CD14-positive monocyte (primary cell): ENCODE measurements around the gene FAM240A. TPM values are rescaled to one million over a fixed set of nuclear protein-coding genes. Genes with fewer than 3 reads are reported as not detected.

Experiments used
- DNase-seq, 3 donors: peaks; one replicate each; pipeline ENCODE4 v3.0.0-alpha.2; 2011 to 2022
- H2AFZ ChIP-seq: 2 replicates; pipeline ENCODE4 v1.6.0; 2012; ENCODE audit warnings: mild to moderate bottlenecking, low read depth, low read length, inconsistent platforms; ENCODE audit not compliant: insufficient read depth, poor library complexity, severe bottlenecking
- H3K27ac ChIP-seq, 2 donors: 1 replicate in 1 of 2; 2 replicates in 1 of 2; pipeline ENCODE4 v1.5.1; 2012 to 2013; ENCODE audit warnings: low read length in 2 of 2, control low read depth in 1 of 2, inconsistent platforms in 1 of 2, low read depth in 1 of 2, mild to moderate bottlenecking in 1 of 2
- H3K27me3 ChIP-seq, 2 donors: one replicate each; pipeline versions ENCODE4 v1.6.0 to v1.6.1; 2011 to 2013; ENCODE audit warnings: low read length in 2 of 2; ENCODE audit not compliant: control insufficient read depth in 2 of 2, insufficient read depth in 2 of 2
- H3K36me3 ChIP-seq, 2 donors: replicated peaks in 1 of 2; 1 replicate in 1 of 2; 2 replicates in 1 of 2; pipeline versions ENCODE4 v1.5.1 to v1.6.1; 2012 to 2013; ENCODE audit warnings: low read length in 2 of 2, control low read depth in 1 of 2, inconsistent platforms in 1 of 2, mild to moderate bottlenecking in 1 of 2; ENCODE audit not compliant: insufficient read depth in 2 of 2, control insufficient read depth in 1 of 2
- H3K4me1 ChIP-seq, 2 donors: 1 replicate in 1 of 2; 2 replicates in 1 of 2; pipeline versions ENCODE4 v1.5.1 to v1.6.1; 2012 to 2013; ENCODE audit warnings: low read length in 2 of 2, control low read depth in 1 of 2, inconsistent platforms in 1 of 2, mild to moderate bottlenecking in 1 of 2, moderate library complexity in 1 of 2; ENCODE audit not compliant: insufficient read depth in 2 of 2, control insufficient read depth in 1 of 2
- H3K4me2 ChIP-seq: replicated peaks from 2 replicates; pipeline ENCODE3; 2012; ENCODE audit warnings: low read length, moderate library complexity, mild to moderate bottlenecking; ENCODE audit not compliant: poor library complexity, severe bottlenecking; ENCODE audit errors: extremely low read depth
- H3K4me3 ChIP-seq, 3 experiments: fragments of 200-600 bp in 1 of 3; sonication (generic) in 1 of 3; replicated peaks in 1 of 3; 1 replicate in 2 of 3; 2 replicates in 1 of 3; pipeline ENCODE4 v1.5.1; 2011 to 2013; ENCODE audit warnings: low read length in 3 of 3, mild to moderate bottlenecking in 3 of 3, control low read depth in 2 of 3, low read depth in 2 of 3, inconsistent platforms in 1 of 3, moderate library complexity in 1 of 3
- H3K79me2 ChIP-seq: 2 replicates; pipeline ENCODE4 v1.6.0; 2012; ENCODE audit warnings: mild to moderate bottlenecking, control low read depth, inconsistent platforms, low read length, moderate library complexity; ENCODE audit not compliant: insufficient read depth
- H3K9ac ChIP-seq: 2 replicates; pipeline ENCODE4 v1.6.0; 2017; ENCODE audit warnings: low read length, mild to moderate bottlenecking; ENCODE audit not compliant: insufficient read depth, poor library complexity, severe bottlenecking
- H3K9me3 ChIP-seq, 2 donors: replicated peaks in 1 of 2; 1 replicate in 1 of 2; 2 replicates in 1 of 2; pipeline versions ENCODE4 v1.5.1 to v1.6.1; 2012 to 2013; ENCODE audit warnings: low read length in 2 of 2, control low read depth in 1 of 2; ENCODE audit not compliant: control insufficient read depth in 1 of 2, insufficient read depth in 1 of 2
- H4K20me1 ChIP-seq: 2 replicates; pipeline ENCODE4 v1.6.0; 2012; ENCODE audit warnings: mild to moderate bottlenecking, low read length, control low read depth, moderate library complexity; ENCODE audit not compliant: insufficient read depth
- H3K27ac Mint-ChIP-seq, 7 donors: one replicate each; pipeline ENCODE4 v1.8.0; 2020; ENCODE audit warnings: mild to moderate bottlenecking in 7 of 7, mixed read lengths in 7 of 7, moderate library complexity in 6 of 7, inconsistent platforms in 2 of 7
- H3K27me3 Mint-ChIP-seq, 3 donors: one replicate each; pipeline ENCODE4 v1.8.0; 2021 to 2022; ENCODE audit warnings: low read depth in 3 of 3, mild to moderate bottlenecking in 3 of 3, mixed read lengths in 3 of 3, moderate library complexity in 3 of 3, inconsistent platforms in 1 of 3
- H3K36me3 Mint-ChIP-seq, 2 donors: one replicate each; pipeline ENCODE4 v1.8.0; 2020; ENCODE audit warnings: mixed read lengths in 2 of 2, inconsistent platforms in 1 of 2, mild to moderate bottlenecking in 1 of 2
- H3K4me1 Mint-ChIP-seq: one replicate; pipeline ENCODE4 v1.8.0; 2020; ENCODE audit warnings: mild to moderate bottlenecking, mixed read lengths
- H3K4me3 Mint-ChIP-seq, 2 donors: one replicate each; pipeline ENCODE4 v1.8.0; 2020; ENCODE audit warnings: mild to moderate bottlenecking in 2 of 2, mixed read lengths in 2 of 2, moderate library complexity in 1 of 2
- H3K9me3 Mint-ChIP-seq, 7 donors: one replicate each; pipeline ENCODE4 v1.8.0; 2020 to 2022; ENCODE audit warnings: mixed read lengths in 7 of 7, mild to moderate bottlenecking in 6 of 7, moderate library complexity in 6 of 7, inconsistent platforms in 2 of 7
- CTCF ChIP-seq: fragments of 200-600 bp; IDR thresholded peaks from one replicate; pipeline ENCODE4 v1.8.0; 2022; ENCODE audit warnings: antibody characterized with exemption, mild to moderate bottlenecking
- WGBS: methylation state at CpG from one replicate; pipeline ENCODE4 v1.1.5; 2013; ENCODE audit warnings: missing lambda C conversion rate; ENCODE audit not compliant: insufficient coverage; 5-methylcytosine and 5-hydroxymethylcytosine counted together
- intact Hi-C, 2 donors: fragments of 100-400 bp; cut with micrococcal nuclease; formaldehyde crosslinking; loops; one replicate each; pipeline versions ENCODE4 v1.15.0 to v1.15.1; 2023
- polyA plus RNA-seq, 3 donors: library from polyadenylated mRNA; depleted of rRNA in 1 of 3; unstranded in 2 of 3; stranded (reverse) in 1 of 3; fragments of 300-500 nt in 2 of 3; fragments of >200 nt in 1 of 3; fragmentation: Illumina TruSeq in 2 of 3; gene quantifications; 1 replicate in 2 of 3; 2 replicates in 1 of 3; pipeline ENCODE4 v1.2.3, GENCODE V29; 2012 to 2021

The FAM240A gene
- polyA plus RNA-seq, 3 donors = not detected

DNA sequence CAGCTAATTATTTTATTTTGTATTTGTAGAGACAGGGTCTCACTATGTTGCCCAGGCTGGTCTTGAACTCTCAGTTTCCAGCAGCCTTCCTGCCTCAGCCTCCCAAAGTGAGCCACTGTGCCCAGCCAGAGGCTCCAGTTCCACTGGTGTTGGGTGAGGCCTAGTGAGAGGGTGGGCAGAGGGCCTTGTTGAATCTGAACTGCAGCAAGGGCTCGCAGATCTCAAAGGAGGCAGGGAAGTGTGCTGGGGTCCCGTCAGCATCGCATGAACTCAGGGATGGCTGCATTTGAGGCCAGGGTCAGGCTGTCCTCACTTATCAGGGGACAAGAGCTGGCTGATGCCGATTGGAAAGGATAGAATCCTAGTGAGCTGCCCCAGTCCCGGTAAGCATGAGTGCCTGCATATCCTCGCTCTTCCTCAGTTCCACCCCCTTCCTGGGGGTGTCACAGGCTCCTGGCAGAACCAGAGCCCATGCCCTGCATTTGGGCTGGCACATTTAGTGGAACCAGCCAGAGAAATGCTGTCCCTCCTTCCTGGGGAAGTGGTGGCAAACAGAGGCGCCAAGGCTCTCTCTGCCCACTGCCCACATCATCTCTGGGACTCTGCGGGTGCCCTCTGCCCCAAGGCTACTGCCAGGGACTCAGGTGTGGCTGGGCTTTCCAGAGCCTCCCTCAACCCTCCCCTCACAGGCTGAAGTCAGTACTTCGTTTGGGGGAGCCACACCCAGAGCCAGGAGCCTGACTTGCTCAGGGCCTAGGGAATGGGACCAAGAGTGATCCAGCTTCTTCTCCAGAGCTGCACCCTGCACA lies 57.1 kb downstream of the FAM240A start:
- 86% methylated on average over 9 of the region's 9 CpGs for WGBS
- H3K9me3 Mint-ChIP-seq = peaks cover 0 to 2% (median 0%) of the 10 kb centered on the region in 7 donors
- H3K4me1 Mint-ChIP-seq = no peaks in the 10 kb centered on the region
- Histone ChIP-seq H3K27me3 (no peaks in the 10 kb centered on the region), H3K36me3 (no peaks in the 10 kb centered on the region), H3K9me3 (no peaks in the 10 kb centered on the region), H3K4me1 (no peaks in the 10 kb centered on the region), H3K27ac (no peak overlapping the region), H3K9ac (no peak overlapping the region), H4K20me1 (no peaks in the 10 kb centered on the region), H3K4me2 (no peak overlapping the region), H3K4me3 (no peak overlapping the region), H3K79me2 (no peaks in the 10 kb centered on the region), H2AFZ (no peak overlapping the region)
- H3K4me3 Mint-ChIP-seq = no peak overlapping the region
- peak overlapping the region in 2 of 7 donors; percentile 30 to 35 for H3K27ac Mint-ChIP-seq
- peaks cover 1 to 2% (median 2%) of the 10 kb centered on the region in 3 donors for H3K27me3 Mint-ChIP-seq
- no peak for DNase-seq
- intact Hi-C loops = no loop called here
- no peaks in the 10 kb centered on the region for H3K36me3 Mint-ChIP-seq
- no peak for TF ChIP-seq CTCF

GRCh38 chr3:46670000-46670890 lies 57.9 kb downstream of the FAM240A start:
- Histone ChIP-seq H2AFZ (no peak overlapping the region), H3K27ac (no peak overlapping the region), H3K9me3 (no peaks in the 10 kb centered on the region), H3K9ac (no peak overlapping the region), H3K4me3 (no peak overlapping the region), H3K27me3 (no peaks in the 10 kb centered on the region), H3K4me2 (no peak overlapping the region), H3K36me3 (no peaks in the 10 kb centered on the region), H3K79me2 (no peaks in the 10 kb centered on the region), H4K20me1 (no peaks in the 10 kb centered on the region), H3K4me1 (no peaks in the 10 kb centered on the region)
- peaks cover 1 to 2% (median 2%) of the 10 kb centered on the region in 3 donors for H3K27me3 Mint-ChIP-seq
- WGBS = 85% methylated on average over 9 of the region's 17 CpGs
- intact Hi-C loops = no loop called here
- no peak for TF ChIP-seq CTCF
- H3K4me3 Mint-ChIP-seq = no peak overlapping the region
- peak overlapping the region in 1 of 7 donors; percentile 38 for H3K27ac Mint-ChIP-seq
- DNase-seq = no peak
- H3K9me3 Mint-ChIP-seq = peaks cover 0 to 2% (median 0%) of the 10 kb centered on the region in 7 donors
- no peaks in the 10 kb centered on the region for H3K4me1 Mint-ChIP-seq
- H3K36me3 Mint-ChIP-seq = no peaks in the 10 kb centered on the region
